Psoas muscle (tissue), 8 donors: ENCODE measurements around the gene TTC22. TPM values are rescaled to one million over a fixed set of nuclear protein-coding genes. Genes with fewer than 3 reads are reported as not detected.

Experiments
- ATAC-seq, 4 donors: fragments of 200-7000 bp; cut with Tn5 transposase; one replicate each; pipeline ENCODE4 v1.9.1; 2020; ENCODE audit warnings: moderate library complexity in 3 of 4, mild to moderate bottlenecking in 2 of 4
- DNase-seq, 2 donors: peaks; one replicate each; pipeline ENCODE4 v3.0.0-alpha.2; 2020
- H3K27ac ChIP-seq: fragments of 200-600 bp; one replicate; pipeline ENCODE4 v1.8.0; 2022
- H3K27me3 ChIP-seq, 3 donors: fragments of 200-600 bp in 1 of 3; one replicate each; pipeline versions ENCODE4 v1.6.1 to v1.8.0; 2013 to 2022; ENCODE audit warnings: low read length in 2 of 3, mild to moderate bottlenecking in 2 of 3, moderate library complexity in 1 of 3; ENCODE audit not compliant: insufficient read depth in 3 of 3
- H3K36me3 ChIP-seq, 2 donors: fragments of 200-600 bp in 1 of 2; one replicate each; pipeline versions ENCODE4 v1.6.1 to v1.8.0; 2013 to 2022; ENCODE audit warnings: low read depth in 1 of 2, mild to moderate bottlenecking in 1 of 2, moderate library complexity in 1 of 2; ENCODE audit not compliant: insufficient read depth in 1 of 2
- H3K4me1 ChIP-seq: fragments of 200-600 bp; one replicate; pipeline ENCODE4 v1.8.0; 2022
- H3K4me3 ChIP-seq: fragments of 200-600 bp; one replicate; pipeline ENCODE4 v1.8.0; 2022; ENCODE audit warnings: mild to moderate bottlenecking
- H3K9me3 ChIP-seq: fragments of 200-600 bp; one replicate; pipeline ENCODE4 v1.8.0; 2022
- CTCF ChIP-seq: fragments of 200-600 bp; IDR thresholded peaks from one replicate; pipeline ENCODE4 v1.8.0; 2022; ENCODE audit warnings: antibody characterized with exemption
- WGBS, 3 donors: extraction: QIAGEN DNeasy Blood & Tissue Kit; methylation state at CpG; one replicate each; pipeline versions ENCODE4 v1.1.6 to v1.1.7; 2013; 5-methylcytosine and 5-hydroxymethylcytosine counted together
- intact Hi-C, 2 donors: fragments of 100-400 bp; cut with DNase I; formaldehyde crosslinking; loops; one replicate each; pipeline versions ENCODE4 v1.11.0 to v1.14.2; 2022
- long read RNA-seq, 2 donors: library from polyadenylated mRNA; unstranded; transcript quantifications; one replicate each; pipeline ENCODE4 v2.0.0, GENCODE V29; 2021
- polyA plus RNA-seq, 3 donors: library from polyadenylated mRNA; stranded (reverse); fragments of 200-250 nt; gene quantifications; one replicate each; pipeline ENCODE4 v1.2.3, GENCODE V29; 2013
- total RNA-seq, 4 donors: library from RNA; stranded (reverse); fragmentation: NEBNext Ultra II Directional in 2 of 4; extraction: Animal tissue kit (Norgen Biotek cat#: 25700) in 2 of 4; gene quantifications; one replicate each; pipeline versions ENCODE4 v1.2.1 to v1.2.4, GENCODE V29; 2021 to 2023
- donor health status: healthy with polysubstance abuse.
- donor health status: DM: no; HTN: no; CAD: no; lungs with moderate emphysema.
- donor health status: Bipolar disorder and iron deficiency.
- donor health status: healthy.
- donor health status: DM: yes; HTN: yes; CAD: no.
- donor health status: DM: no; HTN: no; CAD: no.
- donor health status: DM: no; HTN: no; CAD: no.
- donor health status: DM: yes; HTN: yes; CAD: no.

Gene TTC22
- total RNA-seq (under 1 TPM in 2 of 4 donors, not detected in 2; 0.13 TPM), polyA plus RNA-seq (under 1 TPM; 0.03 TPM)
- long read RNA-seq, donor 1, result 0 reads
- long read RNA-seq, donor 2, result 0 reads

- no peak within 1 kb of the TSS for H3K27ac ChIP-seq
- intact Hi-C loops, result no loop called here
These were observed at the start of gene TTC22 for GRCh38 chr1:54800899-54801759. TSS of gene TTC22 (minus strand) at chr1:54801323. CDS start at chr1:54801163, 160 bp downstream.

GRCh38 chr1:54850737-54851136, 49.6 kb upstream of the TTC22 start:
- H3K9me3 ChIP-seq, result no peaks in the 10 kb centered on the region
- H3K36me3 ChIP-seq, result peaks cover 0 to 77% of the 10 kb centered on the region in 2 donors
- ATAC-seq (peak; percentile 30 to 43 (median 37)), DNase-seq (peak in 1 of 2 donors; percentile 50)
- H3K4me1 ChIP-seq, result no peaks in the 10 kb centered on the region
- no peak overlapping the region for H3K4me3 ChIP-seq
- WGBS, 3 donors, result 89 to 93% (median 90%) methylated on average over 9 of the region's 9 CpGs
- H3K27me3 ChIP-seq, result no peaks in the 10 kb centered on the region
- H3K27ac ChIP-seq, result no peak overlapping the region
- intact Hi-C loops, result no loop called here
- no peak for TF ChIP-seq CTCF

More at GRCh38 chr1:54800899-54801759, at the start of gene TTC22:
- Histone ChIP-seq H3K4me3 (peak within 1 kb of the TSS; percentile 52), H3K27me3 (peaks cover 0 to 26% (median 2%) of the 10 kb centered on the region in 3 donors), H3K9me3 (no peaks in the 10 kb centered on the region), H3K36me3 (no peaks in the 10 kb centered on the region), H3K4me1 (peaks cover 5% of the 10 kb centered on the region)
- ATAC-seq (peak; percentile 44 to 86 (median 62)), DNase-seq (peak; percentile 27 to 65)
- TF ChIP-seq CTCF, result no peak
- 8 to 11% (median 9%) methylated on average over 49 to 58 of the region's 58 CpGs for WGBS, 3 donors

DNA sequence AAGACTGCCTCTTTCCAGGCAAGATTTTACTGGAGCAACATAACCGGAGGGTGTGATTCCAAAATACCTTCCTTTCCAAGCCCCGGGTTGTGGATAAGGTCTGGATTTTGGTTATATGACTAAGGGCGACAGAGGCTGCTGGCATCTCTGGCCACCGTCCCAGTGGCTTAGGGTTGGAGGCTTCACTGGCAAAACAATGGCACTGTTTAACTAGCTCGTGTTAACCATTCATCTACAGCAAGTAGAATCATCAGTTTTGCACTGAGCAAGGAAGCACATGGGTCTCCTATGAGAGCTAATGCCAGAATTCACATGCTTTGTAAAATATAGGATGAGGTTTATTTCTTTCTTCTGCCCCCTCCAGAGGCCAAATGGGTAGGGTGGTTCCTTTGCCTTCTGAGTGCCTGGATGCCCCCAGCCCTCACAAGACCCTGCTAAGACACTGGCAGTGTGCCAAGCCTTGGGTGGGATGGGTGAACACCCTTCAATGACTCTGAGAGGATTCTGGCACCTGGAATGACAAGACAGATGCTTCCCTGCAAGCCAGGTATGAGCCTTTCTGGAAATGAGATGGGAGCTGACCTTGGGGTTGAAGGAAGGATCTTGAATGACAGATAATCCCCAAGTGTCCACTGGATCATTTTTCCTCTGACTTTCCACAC, 49.1 kb upstream of the TTC22 start:
- Histone ChIP-seq H3K36me3 (peaks cover 0 to 73% of the 10 kb centered on the region in 2 donors), H3K27me3 (no peaks in the 10 kb centered on the region), H3K4me1 (no peaks in the 10 kb centered on the region), H3K27ac (no peak overlapping the region), H3K9me3 (no peaks in the 10 kb centered on the region), H3K4me3 (no peak overlapping the region)
- 42 to 56% (median 54%) methylated on average over 5 of the region's 5 CpGs for WGBS, 3 donors
- DNase-seq (no peak), ATAC-seq (peak in 2 of 4 donors; percentile 18 to 19)
- TF ChIP-seq CTCF, result no peak
- intact Hi-C loops, result no loop called here

DNA sequence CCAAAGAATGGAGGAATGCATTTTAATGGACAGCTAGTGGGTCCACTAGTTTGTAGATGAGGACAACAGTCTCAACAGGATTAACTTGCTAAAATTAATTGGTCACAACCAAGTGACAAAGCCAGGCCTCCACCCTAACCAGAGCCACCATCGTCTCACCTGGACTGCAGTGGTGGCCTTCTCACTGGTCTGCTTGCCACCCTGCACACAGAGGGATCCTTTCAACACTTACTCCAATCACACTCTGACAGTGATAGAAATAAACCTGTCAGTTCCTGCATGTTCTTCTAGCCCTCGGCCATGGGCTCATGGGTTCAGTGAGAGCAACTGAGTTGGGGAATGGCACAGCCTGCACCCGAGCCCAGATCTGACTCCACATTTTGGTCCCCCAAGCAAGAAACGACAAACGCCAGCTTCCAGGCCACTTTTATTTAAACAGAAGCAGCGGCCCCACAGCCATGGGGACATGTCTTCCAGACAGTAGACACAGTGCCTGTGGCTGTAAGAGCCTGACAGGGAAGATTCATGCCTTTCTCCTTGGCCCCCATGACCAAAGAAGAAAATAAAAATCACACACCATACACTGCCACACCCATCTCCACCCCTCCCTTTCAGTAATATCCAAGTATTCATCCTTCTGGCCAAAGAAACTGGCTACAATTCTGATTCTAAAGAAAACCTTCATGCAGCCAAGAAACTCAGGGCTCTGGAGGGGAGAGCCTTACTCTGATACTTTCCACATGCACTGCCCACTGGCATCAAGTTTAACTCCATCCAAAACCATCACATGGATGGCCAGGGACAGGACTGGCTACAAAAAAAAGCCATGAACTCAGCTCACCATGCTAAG, 48.3 kb upstream of the TTC22 start:
- ATAC-seq (no peak), DNase-seq (no peak)
- Histone ChIP-seq H3K9me3 (no peaks in the 10 kb centered on the region), H3K36me3 (peaks cover 0 to 71% of the 10 kb centered on the region in 2 donors), H3K4me1 (no peaks in the 10 kb centered on the region), H3K27ac (no peak overlapping the region), H3K4me3 (no peak overlapping the region), H3K27me3 (no peaks in the 10 kb centered on the region)
- intact Hi-C loops, result no loop called here
- no peak for TF ChIP-seq CTCF
- 89 to 90% (median 90%) methylated on average over 6 of the region's 6 CpGs for WGBS, 3 donors
